Transverse colon (tissue), 4 donors: ENCODE results near the gene RAB41. TPM values are rescaled to one million over a fixed set of nuclear protein-coding genes. Genes with fewer than 3 reads are reported as not detected.
"Not testable (repeated sequence)": the region's sequence is repeated elsewhere in the genome, so short reads cannot be mapped to it uniquely, and the experiment has no call there.

Source experiments
- DNase-seq: peaks from one replicate; pipeline ENCODE4 v3.0.0-alpha.2; 2019
- H3K27ac ChIP-seq, 4 donors: fragments of 200-600 bp; sonication (generic); 2 replicates each; pipeline ENCODE4 v1.5.1; 2016 to 2018; ENCODE audit warnings: inconsistent platforms in 4 of 4
- H3K27me3 ChIP-seq: fragments of 200-600 bp; sonication (generic); 2 replicates; pipeline ENCODE4 v1.5.1; 2017; ENCODE audit warnings: inconsistent platforms
- H3K36me3 ChIP-seq, 4 donors: fragments of 200-600 bp; sonication (generic); 2 replicates each; pipeline ENCODE4 v1.5.1; 2017 to 2019; ENCODE audit warnings: inconsistent platforms in 4 of 4
- H3K4me1 ChIP-seq, 4 donors: fragments of 200-600 bp; sonication (generic); 2 replicates each; pipeline ENCODE4 v1.5.1; 2017 to 2020; ENCODE audit warnings: inconsistent platforms in 4 of 4
- H3K4me3 ChIP-seq, 4 donors: fragments of 200-600 bp; sonication (generic); 1 replicate in 1 of 4; 2 replicates in 3 of 4; pipeline versions ENCODE4 v1.5.1 to v1.6.1; 2017 to 2019; ENCODE audit warnings: inconsistent platforms in 4 of 4
- H3K9me3 ChIP-seq, 2 donors: fragments of 200-600 bp; sonication (generic); 2 replicates each; pipeline ENCODE4 v1.5.1; 2017 to 2019; ENCODE audit warnings: inconsistent platforms in 2 of 2
- EP300 ChIP-seq: sonication (generic); formaldehyde crosslinking; IDR thresholded peaks from one replicate; pipeline ENCODE4 v1.6.1; 2017; ENCODE audit warnings: antibody characterized with exemption, low read depth
- POLR2A ChIP-seq: fragments of 450-650 bp; IDR thresholded peaks from one replicate; pipeline ENCODE4 v1.6.1; 2016; ENCODE audit warnings: antibody characterized with exemption, mild to moderate bottlenecking, moderate library complexity
- POLR2AphosphoS5 ChIP-seq, 3 donors: sonication (generic); formaldehyde crosslinking; IDR thresholded peaks; one replicate each; pipeline ENCODE4 v1.6.1; 2016; ENCODE audit warnings: antibody characterized with exemption in 3 of 3
- WGBS, 2 donors: methylation state at CpG; one replicate each; pipeline ENCODE4 v1.1.5; 2018; ENCODE audit warnings: low coverage in 1 of 2; 5-methylcytosine and 5-hydroxymethylcytosine counted together
- in situ Hi-C, 4 donors: fragments of 200-750 bp; cut with MboI; loops; one replicate each; pipeline versions ENCODE4 v1.15.0 to v1.15.1; 2017; ENCODE audit warnings: low sequenced_read_pairs in 3 of 4, low pct_ligation_motif_present in 1 of 4, low pct_unique_long_range_greater_than_20kb in 1 of 4
- intact Hi-C: fragments of 100-400 bp; cut with DNase I; formaldehyde crosslinking; loops from one replicate; pipeline ENCODE4 v1.15.1; 2023; ENCODE audit warnings: low total_unique reads
- total RNA-seq, 4 donors: library from RNA; depleted of rRNA; stranded (reverse); fragments of >200 nt; gene quantifications; one replicate each; pipeline ENCODE4 v1.1.0, GENCODE V29; 2016
- TF ChIP-seq, protein P1 (sequence below), 5 experiments: fragments of 200-600 bp in 3 of 5; fragments of 450-650 bp in 2 of 5; sonication (generic) in 3 of 5; IDR thresholded peaks; 1 replicate in 2 of 5; 2 replicates in 3 of 5; pipeline ENCODE4 v1.5.1; 2016 to 2017; ENCODE audit warnings: antibody characterized with exemption in 5 of 5, inconsistent platforms in 3 of 5, mild to moderate bottlenecking in 2 of 5, moderate library complexity in 1 of 5

RAB41 gene
- total RNA-seq, 4 donors from 2014 or later: 0.68 to 4.2 TPM; not detected in 2

DNA sequence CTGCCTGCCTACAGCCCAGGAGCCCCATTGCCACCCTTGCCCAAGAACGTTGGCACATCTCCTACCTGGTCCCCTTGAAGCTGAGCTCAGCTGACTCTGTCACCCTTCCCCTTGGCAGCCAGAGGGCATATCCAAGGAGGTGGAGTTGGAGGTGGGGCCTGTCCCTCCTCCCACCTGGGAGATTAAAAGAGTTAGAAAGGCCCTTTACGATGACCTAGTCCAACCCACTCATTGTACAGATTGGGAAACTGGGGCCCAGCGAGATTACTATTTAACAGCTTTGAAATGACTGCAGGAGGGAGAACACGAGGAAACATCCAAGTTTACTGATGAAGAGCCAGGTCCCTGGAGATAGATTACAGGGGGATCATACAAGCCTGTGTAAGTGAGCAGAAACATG, 21.9 kb upstream of the RAB41 start, which contains the start of gene P2RY4:
TSS of gene P2RY4 (minus strand) at position 101 of the 400 bp plus-strand sequence. CDS start 580 bp downstream, outside the sequence.
- Histone ChIP-seq H3K9me3 (no peaks in the 10 kb centered on the region), H3K4me3 (no peak within 1 kb of the TSS), H3K36me3 (no peaks in the 10 kb centered on the region), H3K27ac (no peak within 1 kb of the TSS), H3K27me3 (no peaks in the 10 kb centered on the region), H3K4me1 (no peaks in the 10 kb centered on the region)
- in situ Hi-C loops: no loop called here
- WGBS, 2 donors: 64% methylated on average over 4 of the region's 4 CpGs; no CpG with 5 or more reads in 1 of the 2 donors
- no peak for DNase-seq
- intact Hi-C loops: no loop called here
- no peak for TF ChIP-seq POLR2AphosphoS5 (IDR thresholded peaks at IDR 0.05)
- no peak for TF ChIP-seq EP300
- TF ChIP-seq, protein P1, sequence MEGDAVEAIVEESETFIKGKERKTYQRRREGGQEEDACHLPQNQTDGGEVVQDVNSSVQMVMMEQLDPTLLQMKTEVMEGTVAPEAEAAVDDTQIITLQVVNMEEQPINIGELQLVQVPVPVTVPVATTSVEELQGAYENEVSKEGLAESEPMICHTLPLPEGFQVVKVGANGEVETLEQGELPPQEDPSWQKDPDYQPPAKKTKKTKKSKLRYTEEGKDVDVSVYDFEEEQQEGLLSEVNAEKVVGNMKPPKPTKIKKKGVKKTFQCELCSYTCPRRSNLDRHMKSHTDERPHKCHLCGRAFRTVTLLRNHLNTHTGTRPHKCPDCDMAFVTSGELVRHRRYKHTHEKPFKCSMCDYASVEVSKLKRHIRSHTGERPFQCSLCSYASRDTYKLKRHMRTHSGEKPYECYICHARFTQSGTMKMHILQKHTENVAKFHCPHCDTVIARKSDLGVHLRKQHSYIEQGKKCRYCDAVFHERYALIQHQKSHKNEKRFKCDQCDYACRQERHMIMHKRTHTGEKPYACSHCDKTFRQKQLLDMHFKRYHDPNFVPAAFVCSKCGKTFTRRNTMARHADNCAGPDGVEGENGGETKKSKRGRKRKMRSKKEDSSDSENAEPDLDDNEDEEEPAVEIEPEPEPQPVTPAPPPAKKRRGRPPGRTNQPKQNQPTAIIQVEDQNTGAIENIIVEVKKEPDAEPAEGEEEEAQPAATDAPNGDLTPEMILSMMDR (IDR thresholded peaks at IDR 0.05): no peak
- no peak for TF ChIP-seq POLR2A

DNA sequence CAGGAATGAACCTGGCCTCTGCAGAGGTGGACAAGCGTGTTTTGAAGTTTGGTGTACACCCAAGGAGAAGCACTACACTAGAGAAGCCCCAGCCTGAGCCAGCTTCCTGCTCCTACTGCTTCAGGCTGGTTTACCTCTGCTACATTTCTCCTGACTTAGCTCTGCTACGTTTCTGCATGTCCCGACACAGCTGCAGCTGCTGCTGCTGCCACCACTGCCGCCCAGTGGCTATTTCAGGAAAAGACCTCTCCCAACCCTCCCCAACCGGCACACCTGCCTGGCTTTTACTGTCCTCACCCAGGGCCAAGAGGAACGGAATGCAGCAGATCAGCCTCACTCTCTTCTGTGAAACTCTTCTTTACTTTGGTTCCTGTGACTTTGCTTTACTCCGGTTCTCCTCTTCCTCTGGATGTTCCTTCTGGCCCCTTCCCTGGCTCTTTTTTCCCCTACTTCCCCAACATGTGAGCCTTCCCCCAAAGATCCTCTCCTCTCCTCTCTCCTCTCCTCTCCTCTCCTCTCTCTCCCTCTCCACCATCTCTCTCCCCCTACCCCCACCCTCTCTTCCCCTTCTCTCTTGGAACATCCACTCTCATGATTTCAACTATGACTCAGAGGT, 18.9 kb upstream of the RAB41 start:
- in situ Hi-C loops (no loop called here), intact Hi-C loops (no loop called here)
- Histone ChIP-seq H3K36me3 (no peaks in the 10 kb centered on the region), H3K4me1 (no peaks in the 10 kb centered on the region), H3K9me3 (no peaks in the 10 kb centered on the region), H3K4me3 (no peak overlapping the region), H3K27me3 (no peaks in the 10 kb centered on the region), H3K27ac (no peak overlapping the region)
- TF ChIP-seq POLR2AphosphoS5 (IDR thresholded peaks at IDR 0.05) (no peak), EP300 (no peak), POLR2A (no peak)
- TF ChIP-seq, protein P1 (IDR thresholded peaks at IDR 0.05): peak; percentile 26 to 52 (median 38)
- DNase-seq: peak; percentile 55
- WGBS, 2 donors: 0 to 24% methylated on average over 1 to 7 of the region's 7 CpGs

DNA sequence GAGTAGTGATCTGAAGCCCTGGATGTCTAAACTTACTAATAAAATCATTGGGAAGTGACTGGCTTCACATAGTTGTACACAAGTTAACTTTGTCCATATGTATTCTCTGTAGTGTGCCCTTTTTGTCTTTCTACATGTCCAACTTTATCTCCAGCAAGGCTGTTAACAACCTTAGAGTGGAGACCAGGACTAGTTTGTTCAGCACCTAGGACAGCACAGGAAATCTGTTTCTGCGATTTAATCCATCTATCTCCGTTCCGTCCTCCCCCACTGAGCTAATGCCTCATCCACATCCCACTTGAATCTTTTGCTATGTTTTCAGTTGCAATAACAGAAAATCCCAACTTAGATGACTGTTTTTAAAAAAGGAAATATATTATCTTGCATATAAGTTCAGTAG, 17.2 kb upstream of the RAB41 start:
- Histone ChIP-seq H3K9me3 (no peaks in the 10 kb centered on the region), H3K4me1 (no peaks in the 10 kb centered on the region), H3K36me3 (no peaks in the 10 kb centered on the region), H3K4me3 (no peak overlapping the region), H3K27ac (no peak overlapping the region), H3K27me3 (no peaks in the 10 kb centered on the region)
- intact Hi-C loops: no loop called here
- WGBS, 2 donors: 57 to 74% methylated on average over 3 of the region's 3 CpGs
- in situ Hi-C loops: no loop called here
- no peak for DNase-seq
- TF ChIP-seq, protein P1 (IDR thresholded peaks at IDR 0.05): no peak
- TF ChIP-seq POLR2AphosphoS5 (IDR thresholded peaks at IDR 0.05) (no peak), EP300 (no peak), POLR2A (no peak)

DNA sequence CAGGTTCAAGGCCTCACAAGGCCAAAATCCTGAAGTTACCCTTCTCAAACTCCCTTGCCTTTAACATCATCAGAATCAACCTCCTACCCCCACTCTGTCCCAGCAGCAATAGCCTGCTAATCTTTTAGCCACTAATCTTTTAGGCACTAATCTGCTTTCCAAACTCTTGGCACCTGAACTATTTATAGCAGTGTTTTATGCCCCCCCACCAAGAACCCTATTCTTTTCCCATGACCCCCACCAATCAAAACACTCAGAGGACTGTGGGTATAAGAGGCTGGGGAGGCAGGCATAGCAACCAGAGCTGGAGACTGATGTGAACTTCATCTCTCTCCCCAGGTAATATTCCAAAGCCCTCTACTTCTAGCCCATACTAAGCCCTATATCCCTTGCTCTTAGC, 13.9 kb upstream of the RAB41 start, which contains the start of gene ARR3:
TSS of gene ARR3 (plus strand) at position 301 of the 400 bp plus-strand sequence. CDS start 1,052 bp downstream, outside the sequence.
- no peak for DNase-seq
- Histone ChIP-seq H3K27me3 (no peaks in the 10 kb centered on the region), H3K27ac (no peak within 1 kb of the TSS), H3K9me3 (no peaks in the 10 kb centered on the region), H3K4me3 (no peak within 1 kb of the TSS), H3K36me3 (no peaks in the 10 kb centered on the region), H3K4me1 (no peaks in the 10 kb centered on the region)
- TF ChIP-seq, protein P1 (IDR thresholded peaks at IDR 0.05): no peak
- in situ Hi-C loops: no loop called here
- intact Hi-C loops: no loop called here

DNA sequence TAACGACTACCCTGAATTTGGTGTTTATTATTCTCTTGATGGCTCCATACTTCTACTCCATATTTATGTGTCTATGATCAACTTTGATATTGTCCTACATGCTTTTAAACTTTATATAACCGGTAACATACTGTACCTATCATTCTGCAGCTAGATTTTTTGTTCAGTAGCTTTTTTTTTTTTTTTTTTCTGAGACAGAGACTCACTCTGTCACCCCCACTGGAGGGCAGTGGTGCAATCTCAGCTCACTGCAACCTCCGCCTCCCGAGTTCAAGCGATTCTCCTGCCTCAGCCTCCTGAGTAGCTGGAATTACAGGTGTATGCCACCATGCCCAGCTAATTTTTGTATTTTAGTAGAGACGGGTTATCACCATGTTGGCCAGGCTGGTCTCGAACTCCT, 7.9 kb upstream of the RAB41 start:
- in situ Hi-C loops, intact Hi-C loops, H3K27ac ChIP-seq, H3K27me3 ChIP-seq, H3K9me3 ChIP-seq, H3K4me1 ChIP-seq, H3K4me3 ChIP-seq, DNase-seq, H3K36me3 ChIP-seq: not testable (repeated sequence)
- WGBS, 2 donors: 81% methylated on average over 7 of the region's 7 CpGs; no CpG with 5 or more reads in 1 of the 2 donors
